Stimulated activated CD8-positive, alpha-beta memory T cell treated with anti-CD3 and anti-CD28 coated beads, Interleukin-2, amount 100 ng/mL, for 48 hours (primary cell): Measurements from ENCODE around the gene NDUFA12.

Source experiments
- DNase-seq, 2 donors: peaks; one replicate each; pipeline ENCODE4 v3.0.0-alpha.2; 2020; ENCODE audit warnings: low read depth in 2 of 2

The NDUFA12 gene

GRCh38 chr12:94980577-94980976 is 22.9 kb downstream of the NDUFA12 start:
- DNase-seq: no peak

- DNase-seq: no peak
Observed at GRCh38 chr12:94979941-94980340, 23.6 kb downstream of the NDUFA12 start.

- DNase-seq: no peak
Observed at GRCh38 chr12:94977766-94978468, 25.6 kb downstream of the NDUFA12 start.

- no peak for DNase-seq
Observed at GRCh38 chr12:94973221-94973620, 30.3 kb downstream of the NDUFA12 start.

GRCh38 chr12:94972795-94973194 is 30.7 kb downstream of the NDUFA12 start:
- DNase-seq: no peak

GRCh38 chr12:94971923-94972322 is 31.6 kb downstream of the NDUFA12 start:
- no peak for DNase-seq

- no peak for DNase-seq
Observed at GRCh38 chr12:94970560-94970959, 32.9 kb downstream of the NDUFA12 start.

GRCh38 chr12:94969424-94969823 is 34.1 kb downstream of the NDUFA12 start:
- no peak for DNase-seq

GRCh38 chr12:94965982-94966630 is 37.4 kb downstream of the NDUFA12 start:
- no peak for DNase-seq

- DNase-seq: no peak
Observed at GRCh38 chr12:94963649-94964048, 39.8 kb downstream of the NDUFA12 start.

- DNase-seq: no peak
Observed at GRCh38 chr12:94962670-94963069, 40.8 kb downstream of the NDUFA12 start.

GRCh38 chr12:94961911-94962310 is 41.6 kb downstream of the NDUFA12 start:
- no peak for DNase-seq

GRCh38 chr12:94961256-94961824 is 42.2 kb downstream of the NDUFA12 start:
- DNase-seq: no peak

GRCh38 chr12:94957006-94957405 is 46.5 kb downstream of the NDUFA12 start:
- no peak for DNase-seq

- DNase-seq: no peak
Observed at GRCh38 chr12:94954948-94955592, 48.4 kb downstream of the NDUFA12 start.

- DNase-seq: no peak
Observed at GRCh38 chr12:94954029-94954685, 49.3 kb downstream of the NDUFA12 start.

GRCh38 chr12:94952325-94952724 is 51.2 kb downstream of the NDUFA12 start:
- no peak for DNase-seq

- no peak for DNase-seq
Observed at GRCh38 chr12:94951071-94951934, 52.2 kb downstream of the NDUFA12 start.

GRCh38 chr12:94948232-94948810 is 55.2 kb downstream of the NDUFA12 start:
- no peak for DNase-seq

GRCh38 chr12:94942663-94943062 is 60.8 kb downstream of the NDUFA12 start:
- no peak for DNase-seq

- peak; percentile 28 to 36 for DNase-seq
Observed at GRCh38 chr12:94941440-94941862, 62.0 kb downstream of the NDUFA12 start.
